ENCODE results near the gene STAT6. TPM values are rescaled to one million over a fixed set of nuclear protein-coding genes. Genes with fewer than 3 reads are reported as not detected.
"Not testable (repeated sequence)": the region's sequence is repeated elsewhere in the genome, so short reads cannot be mapped to it uniquely, and the experiment has no call there.

Gene STAT6
- total and polyA plus RNA-seq, 2 donors = 70.2 to 236 TPM

GRCh38 chr12:57069523-57069922, 41.6 kb downstream of the STAT6 start:
- peaks cover 0 to 4% of the 10 kb centered on the region in 2 donors for H3K4me1 ChIP-seq (ENCODE audit: control insufficient read depth in 2 of 2, insufficient read depth in 2 of 2, low read length in 2 of 2)
- WGBS = 40% methylated on average over 3 of the region's 3 CpGs
- no peak overlapping the region for H3K4me3 ChIP-seq (ENCODE audit: low read length in 2 of 2)
- peak in 6 of 9 donors; percentile 66 to 91 (median 76) for DNase-seq (ENCODE audit: low read depth in 6 of 9, low spot score in 9 of 9)
- peak overlapping the region; percentile 61 to 62 for H3K27ac ChIP-seq (ENCODE audit: low read depth in 1 of 2, low read length in 1 of 2)
- no peaks in the 10 kb centered on the region for H3K27me3 ChIP-seq (ENCODE audit: control insufficient read depth in 2 of 2, insufficient read depth in 1 of 2, low read length in 1 of 2)
- no peaks in the 10 kb centered on the region for H3K9me3 ChIP-seq (ENCODE audit: control insufficient read depth in 2 of 2, insufficient read depth in 1 of 2, low read length in 1 of 2)
- H3K36me3 ChIP-seq (ENCODE audit: control insufficient read depth in 2 of 2, insufficient read depth in 2 of 2, low read length in 1 of 2) = peaks cover 27 to 64% of the 10 kb centered on the region in 2 donors

- Histone ChIP-seq H3K36me3 (ENCODE audit: control insufficient read depth in 2 of 2, insufficient read depth in 2 of 2, low read length in 1 of 2) (peaks cover 19 to 68% of the 10 kb centered on the region in 2 donors), H3K4me3 (ENCODE audit: low read length in 2 of 2) (no peak overlapping the region), H3K9me3 (ENCODE audit: control insufficient read depth in 2 of 2, insufficient read depth in 1 of 2, low read length in 1 of 2) (no peaks in the 10 kb centered on the region), H3K27ac (ENCODE audit: low read depth in 1 of 2, low read length in 1 of 2) (no peak overlapping the region), H3K27me3 (ENCODE audit: control insufficient read depth in 2 of 2, insufficient read depth in 1 of 2, low read length in 1 of 2) (no peaks in the 10 kb centered on the region), H3K4me1 (ENCODE audit: control insufficient read depth in 2 of 2, insufficient read depth in 2 of 2, low read length in 2 of 2) (peaks cover 0 to 4% of the 10 kb centered on the region in 2 donors)
- 97% methylated on average over 2 of the region's 2 CpGs for WGBS
- DNase-seq (ENCODE audit: low read depth in 6 of 9, low spot score in 9 of 9) = no peak
These were observed 44.9 kb downstream of the STAT6 start for GRCh38 chr12:57066245-57066644.

- 75% methylated on average over 5 of the region's 5 CpGs for WGBS
- peaks cover 23 to 66% of the 10 kb centered on the region in 2 donors for H3K36me3 ChIP-seq (ENCODE audit: control insufficient read depth in 2 of 2, insufficient read depth in 2 of 2, low read length in 1 of 2)
- H3K9me3 ChIP-seq (ENCODE audit: control insufficient read depth in 2 of 2, insufficient read depth in 1 of 2, low read length in 1 of 2) = no peaks in the 10 kb centered on the region
- H3K4me3 ChIP-seq (ENCODE audit: low read length in 2 of 2) = no peak overlapping the region
- peak in 2 of 9 donors; percentile 23 to 58 for DNase-seq (ENCODE audit: low read depth in 6 of 9, low spot score in 9 of 9)
- peak overlapping the region in 1 of 2 donors; percentile 22 for H3K27ac ChIP-seq (ENCODE audit: low read depth in 1 of 2, low read length in 1 of 2)
- H3K4me1 ChIP-seq (ENCODE audit: control insufficient read depth in 2 of 2, insufficient read depth in 2 of 2, low read length in 2 of 2) = no peaks in the 10 kb centered on the region
- no peaks in the 10 kb centered on the region for H3K27me3 ChIP-seq (ENCODE audit: control insufficient read depth in 2 of 2, insufficient read depth in 1 of 2, low read length in 1 of 2)
These were observed 47.0 kb downstream of the STAT6 start for GRCh38 chr12:57063991-57064685.

- no peak overlapping the region for H3K4me3 ChIP-seq (ENCODE audit: low read length in 2 of 2)
- H3K27ac ChIP-seq (ENCODE audit: low read depth in 1 of 2, low read length in 1 of 2) = no peak overlapping the region
- WGBS = 98% methylated on average over 1 of the region's 1 CpG
- H3K9me3 ChIP-seq (ENCODE audit: control insufficient read depth in 2 of 2, insufficient read depth in 1 of 2, low read length in 1 of 2) = no peaks in the 10 kb centered on the region
- no peaks in the 10 kb centered on the region for H3K27me3 ChIP-seq (ENCODE audit: control insufficient read depth in 2 of 2, insufficient read depth in 1 of 2, low read length in 1 of 2)
- no peaks in the 10 kb centered on the region for H3K4me1 ChIP-seq (ENCODE audit: control insufficient read depth in 2 of 2, insufficient read depth in 2 of 2, low read length in 2 of 2)
- no peak for DNase-seq (ENCODE audit: low read depth in 6 of 9, low spot score in 9 of 9)
- peaks cover 29 to 69% of the 10 kb centered on the region in 2 donors for H3K36me3 ChIP-seq (ENCODE audit: control insufficient read depth in 2 of 2, insufficient read depth in 2 of 2, low read length in 1 of 2)
These were observed 52.7 kb downstream of the STAT6 start for GRCh38 chr12:57058454-57058853.

- H3K4me1 ChIP-seq (ENCODE audit: control insufficient read depth in 2 of 2, insufficient read depth in 2 of 2, low read length in 2 of 2) = no peaks in the 10 kb centered on the region
- H3K36me3 ChIP-seq (ENCODE audit: control insufficient read depth in 2 of 2, insufficient read depth in 2 of 2, low read length in 1 of 2) = peaks cover 29 to 60% of the 10 kb centered on the region in 2 donors
- no peaks in the 10 kb centered on the region for H3K9me3 ChIP-seq (ENCODE audit: control insufficient read depth in 2 of 2, insufficient read depth in 1 of 2, low read length in 1 of 2)
- H3K27me3 ChIP-seq (ENCODE audit: control insufficient read depth in 2 of 2, insufficient read depth in 1 of 2, low read length in 1 of 2) = no peaks in the 10 kb centered on the region
- no peak overlapping the region for H3K27ac ChIP-seq (ENCODE audit: low read depth in 1 of 2, low read length in 1 of 2)
- DNase-seq (ENCODE audit: low read depth in 6 of 9, low spot score in 9 of 9) = no peak
- no peak overlapping the region for H3K4me3 ChIP-seq (ENCODE audit: low read length in 2 of 2)
- WGBS = 98% methylated on average over 6 of the region's 6 CpGs
These were observed 54.0 kb downstream of the STAT6 start for GRCh38 chr12:57057067-57057751.

GRCh38 chr12:57055824-57056223, 55.3 kb downstream of the STAT6 start:
- Histone ChIP-seq H3K4me1 (ENCODE audit: control insufficient read depth in 2 of 2, insufficient read depth in 2 of 2, low read length in 2 of 2) (no peaks in the 10 kb centered on the region), H3K4me3 (ENCODE audit: low read length in 2 of 2) (no peak overlapping the region), H3K36me3 (ENCODE audit: control insufficient read depth in 2 of 2, insufficient read depth in 2 of 2, low read length in 1 of 2) (peaks cover 29 to 51% of the 10 kb centered on the region in 2 donors), H3K27me3 (ENCODE audit: control insufficient read depth in 2 of 2, insufficient read depth in 1 of 2, low read length in 1 of 2) (no peaks in the 10 kb centered on the region), H3K9me3 (ENCODE audit: control insufficient read depth in 2 of 2, insufficient read depth in 1 of 2, low read length in 1 of 2) (no peaks in the 10 kb centered on the region), H3K27ac (ENCODE audit: low read depth in 1 of 2, low read length in 1 of 2) (no peak overlapping the region)
- WGBS = 88% methylated on average over 3 of the region's 3 CpGs
- DNase-seq (ENCODE audit: low read depth in 6 of 9, low spot score in 9 of 9) = no peak

GRCh38 chr12:57053901-57054300, 57.3 kb downstream of the STAT6 start:
- H3K27ac ChIP-seq (ENCODE audit: low read depth in 1 of 2, low read length in 1 of 2); DNase-seq (ENCODE audit: low read depth in 6 of 9, low spot score in 9 of 9); H3K4me1 ChIP-seq (ENCODE audit: control insufficient read depth in 2 of 2, insufficient read depth in 2 of 2, low read length in 2 of 2); H3K27me3 ChIP-seq (ENCODE audit: control insufficient read depth in 2 of 2, insufficient read depth in 1 of 2, low read length in 1 of 2); H3K4me3 ChIP-seq (ENCODE audit: low read length in 2 of 2); H3K9me3 ChIP-seq (ENCODE audit: control insufficient read depth in 2 of 2, insufficient read depth in 1 of 2, low read length in 1 of 2): not testable (repeated sequence)
- H3K36me3 ChIP-seq (ENCODE audit: control insufficient read depth in 2 of 2, insufficient read depth in 2 of 2, low read length in 1 of 2) = peaks cover 18 to 32% of the 10 kb centered on the region in 2 donors
- 97% methylated on average over 4 of the region's 4 CpGs for WGBS

GRCh38 chr12:57053146-57053545, 58.0 kb downstream of the STAT6 start:
- not testable (repeated sequence) for H3K9me3 ChIP-seq (ENCODE audit: control insufficient read depth in 2 of 2, insufficient read depth in 1 of 2, low read length in 1 of 2); H3K27ac ChIP-seq (ENCODE audit: low read depth in 1 of 2, low read length in 1 of 2); H3K27me3 ChIP-seq (ENCODE audit: control insufficient read depth in 2 of 2, insufficient read depth in 1 of 2, low read length in 1 of 2); DNase-seq (ENCODE audit: low read depth in 6 of 9, low spot score in 9 of 9); H3K4me3 ChIP-seq (ENCODE audit: low read length in 2 of 2)
- H3K36me3 ChIP-seq (ENCODE audit: control insufficient read depth in 2 of 2, insufficient read depth in 2 of 2, low read length in 1 of 2) = peaks cover 11 to 24% of the 10 kb centered on the region in 2 donors
- WGBS = 98% methylated on average over 4 of the region's 4 CpGs
- peaks cover 3 to 13% of the 10 kb centered on the region in 2 donors for H3K4me1 ChIP-seq (ENCODE audit: control insufficient read depth in 2 of 2, insufficient read depth in 2 of 2, low read length in 2 of 2)

GRCh38 chr12:57051011-57051410, 60.2 kb downstream of the STAT6 start:
- DNase-seq (ENCODE audit: low read depth in 6 of 9, low spot score in 9 of 9) = no peak
- WGBS = 97% methylated on average over 1 of the region's 1 CpG
- Histone ChIP-seq H3K4me3 (ENCODE audit: low read length in 2 of 2) (no peak overlapping the region), H3K27me3 (ENCODE audit: control insufficient read depth in 2 of 2, insufficient read depth in 1 of 2, low read length in 1 of 2) (no peaks in the 10 kb centered on the region), H3K27ac (ENCODE audit: low read depth in 1 of 2, low read length in 1 of 2) (no peak overlapping the region), H3K36me3 (ENCODE audit: control insufficient read depth in 2 of 2, insufficient read depth in 2 of 2, low read length in 1 of 2) (peaks cover 0 to 7% of the 10 kb centered on the region in 2 donors), H3K4me1 (ENCODE audit: control insufficient read depth in 2 of 2, insufficient read depth in 2 of 2, low read length in 2 of 2) (peaks cover 24 to 34% of the 10 kb centered on the region in 2 donors), H3K9me3 (ENCODE audit: control insufficient read depth in 2 of 2, insufficient read depth in 1 of 2, low read length in 1 of 2) (no peaks in the 10 kb centered on the region)

All from thymus (tissue), 11 donors.